ENCODE results near the gene SDR42E2. TPM values are rescaled to one million over a fixed set of nuclear protein-coding genes. Genes with fewer than 3 reads are reported as not detected.
"Not testable (repeated sequence)": the region's sequence is repeated elsewhere in the genome, so short reads cannot be mapped to it uniquely, and the experiment has no call there.

Gene SDR42E2
- total RNA-seq, 4 donors from 2014 or later = not detected

GRCh38 chr16:22194707-22195444 is 32.6 kb downstream of the SDR42E2 start:
- Histone ChIP-seq H3K27me3 (no peaks in the 10 kb centered on the region), H3K36me3 (no peaks in the 10 kb centered on the region), H3K27ac (peak overlapping the region; percentile 48 to 77 (median 62)), H3K9me3 (no peaks in the 10 kb centered on the region), H3K4me1 (peaks cover 0 to 16% (median 4%) of the 10 kb centered on the region in 4 donors), H3K4me3 (no peak overlapping the region)
- TF ChIP-seq POLR2A (IDR thresholded peaks at IDR 0.05) (no peak), CTCF (IDR thresholded peaks at IDR 0.05) (no peak)
- no peak for DNase-seq

GRCh38 chr16:22195445-22195694 is 33.1 kb downstream of the SDR42E2 start:
- H3K4me1 ChIP-seq = peaks cover 0 to 16% (median 4%) of the 10 kb centered on the region in 4 donors

GRCh38 chr16:22195695-22196558 is 33.6 kb downstream of the SDR42E2 start:
- H3K27me3 ChIP-seq = no peaks in the 10 kb centered on the region
- H3K4me1 ChIP-seq = peaks cover 0 to 16% (median 4%) of the 10 kb centered on the region in 4 donors
- peak; percentile 72 to 92 (median 86) for TF ChIP-seq CTCF (IDR thresholded peaks at IDR 0.05)
- TF ChIP-seq POLR2A (IDR thresholded peaks at IDR 0.05) = peak; percentile 21 to 45
- peak; percentile 90 to 97 (median 95) for DNase-seq
- H3K27ac ChIP-seq = peak overlapping the region; percentile 48 to 77 (median 62)
- no peaks in the 10 kb centered on the region for H3K9me3 ChIP-seq
- peak overlapping the region; percentile 37 to 59 (median 46) for H3K4me3 ChIP-seq
- no peaks in the 10 kb centered on the region for H3K36me3 ChIP-seq

More at GRCh38 chr16:22195445-22195694, 33.1 kb downstream of the SDR42E2 start:
- H3K27me3 ChIP-seq = no peaks in the 10 kb centered on the region
- no peaks in the 10 kb centered on the region for H3K9me3 ChIP-seq
- peak overlapping the region in 2 of 4 donors; percentile 46 to 59 for H3K4me3 ChIP-seq
- TF ChIP-seq CTCF (IDR thresholded peaks at IDR 0.05) (no peak), POLR2A (IDR thresholded peaks at IDR 0.05) (no peak)
- H3K36me3 ChIP-seq = no peaks in the 10 kb centered on the region
- DNase-seq = no peak
- H3K27ac ChIP-seq = peak overlapping the region; percentile 48 to 77 (median 62)

- H3K36me3 ChIP-seq, H3K27me3 ChIP-seq, H3K27ac ChIP-seq, H3K9me3 ChIP-seq, DNase-seq: not testable (repeated sequence)
- H3K4me3 ChIP-seq = peak overlapping the region in 3 of 4 donors; percentile 37 to 59 (median 46)
- peaks cover 0 to 16% (median 4%) of the 10 kb centered on the region in 4 donors for H3K4me1 ChIP-seq
Measured at GRCh38 chr16:22196559-22197168, 34.4 kb downstream of the SDR42E2 start.

GRCh38 chr16:22198547-22199293 is 36.4 kb downstream of the SDR42E2 start:
- no peak overlapping the region for H3K4me3 ChIP-seq
- no peak for DNase-seq
- peaks cover 0 to 9% (median 3%) of the 10 kb centered on the region in 4 donors for H3K4me1 ChIP-seq
- H3K36me3 ChIP-seq = no peaks in the 10 kb centered on the region
- H3K27me3 ChIP-seq = no peaks in the 10 kb centered on the region
- H3K27ac ChIP-seq = peak overlapping the region in 3 of 4 donors; percentile 40 to 56 (median 40)
- TF ChIP-seq POLR2A (IDR thresholded peaks at IDR 0.05) (no peak), CTCF (IDR thresholded peaks at IDR 0.05) (no peak)
- H3K9me3 ChIP-seq = no peaks in the 10 kb centered on the region

Measured in Peyer's patch (tissue), 4 donors.